ENCODE data around the gene SLC25A25.
"Not testable (repeated sequence)": the region's sequence is repeated elsewhere in the genome, so short reads cannot be mapped to it uniquely, and the experiment has no call there.

The SLC25A25 gene

GRCh38 chr9:128053560-128053959, 14.5 kb upstream of the SLC25A25 start:
- no peak for DNase-seq

GRCh38 chr9:128054087-128054486, 13.9 kb upstream of the SLC25A25 start:
- no peak for DNase-seq

- DNase-seq, result no peak
Observed at GRCh38 chr9:128055344-128056040, 12.5 kb upstream of the SLC25A25 start.

GRCh38 chr9:128056086-128056485, 11.9 kb upstream of the SLC25A25 start:
- no peak for DNase-seq

DNA sequence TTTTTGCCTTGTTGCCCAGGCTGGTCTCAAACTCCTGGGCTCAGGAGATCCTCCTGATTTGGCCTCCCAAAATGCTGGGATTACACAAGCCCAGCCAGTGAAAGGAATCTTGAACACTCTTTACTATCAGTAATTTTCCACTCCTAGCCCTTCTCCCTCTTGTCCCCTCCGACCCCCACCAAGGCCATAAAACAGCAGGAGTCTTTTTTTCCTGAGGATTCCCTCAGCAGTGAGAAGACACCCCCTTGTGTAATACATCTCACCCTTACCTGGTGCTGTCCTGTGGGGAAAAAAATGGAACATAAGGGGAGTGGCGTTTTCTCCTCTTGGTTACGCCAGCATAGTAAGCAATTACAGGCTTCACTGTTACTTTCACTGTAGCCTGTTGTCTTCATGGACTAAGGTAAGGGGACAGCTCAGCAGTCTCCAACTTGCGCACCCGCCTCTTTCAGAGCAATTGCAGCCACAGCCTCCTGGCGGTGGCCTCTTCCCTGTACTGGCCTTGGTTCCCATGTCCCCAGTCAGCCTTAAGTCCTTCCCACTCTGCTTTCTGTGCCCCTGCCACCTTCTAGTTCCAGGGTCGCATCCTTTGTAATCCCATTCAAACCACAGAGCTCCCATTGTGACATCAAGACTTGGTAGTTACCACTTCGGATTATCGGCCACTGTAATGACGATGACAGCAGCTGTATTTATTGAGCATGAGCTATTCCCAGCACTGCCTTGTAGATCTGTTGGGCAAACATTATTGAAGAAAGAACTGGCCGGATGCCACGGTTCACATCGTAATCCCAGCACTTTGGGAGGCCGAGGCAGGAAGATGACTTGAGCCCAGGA, 10.9 kb upstream of the SLC25A25 start:
- DNase-seq, result no peak

GRCh38 chr9:128057724-128058409, 10.2 kb upstream of the SLC25A25 start:
- no peak for DNase-seq

- no peak for DNase-seq
Observed at GRCh38 chr9:128059365-128059983, 8.6 kb upstream of the SLC25A25 start.

- DNase-seq, result no peak
Observed at GRCh38 chr9:128061275-128061960, 6.6 kb upstream of the SLC25A25 start.

GRCh38 chr9:128062279-128062678, 5.8 kb upstream of the SLC25A25 start:
- no peak for DNase-seq

- no peak for DNase-seq
Observed at GRCh38 chr9:128062846-128063831, 4.9 kb upstream of the SLC25A25 start.

- DNase-seq, result no peak
Observed at GRCh38 chr9:128065907-128066712, 1.9 kb upstream of the SLC25A25 start.

DNA sequence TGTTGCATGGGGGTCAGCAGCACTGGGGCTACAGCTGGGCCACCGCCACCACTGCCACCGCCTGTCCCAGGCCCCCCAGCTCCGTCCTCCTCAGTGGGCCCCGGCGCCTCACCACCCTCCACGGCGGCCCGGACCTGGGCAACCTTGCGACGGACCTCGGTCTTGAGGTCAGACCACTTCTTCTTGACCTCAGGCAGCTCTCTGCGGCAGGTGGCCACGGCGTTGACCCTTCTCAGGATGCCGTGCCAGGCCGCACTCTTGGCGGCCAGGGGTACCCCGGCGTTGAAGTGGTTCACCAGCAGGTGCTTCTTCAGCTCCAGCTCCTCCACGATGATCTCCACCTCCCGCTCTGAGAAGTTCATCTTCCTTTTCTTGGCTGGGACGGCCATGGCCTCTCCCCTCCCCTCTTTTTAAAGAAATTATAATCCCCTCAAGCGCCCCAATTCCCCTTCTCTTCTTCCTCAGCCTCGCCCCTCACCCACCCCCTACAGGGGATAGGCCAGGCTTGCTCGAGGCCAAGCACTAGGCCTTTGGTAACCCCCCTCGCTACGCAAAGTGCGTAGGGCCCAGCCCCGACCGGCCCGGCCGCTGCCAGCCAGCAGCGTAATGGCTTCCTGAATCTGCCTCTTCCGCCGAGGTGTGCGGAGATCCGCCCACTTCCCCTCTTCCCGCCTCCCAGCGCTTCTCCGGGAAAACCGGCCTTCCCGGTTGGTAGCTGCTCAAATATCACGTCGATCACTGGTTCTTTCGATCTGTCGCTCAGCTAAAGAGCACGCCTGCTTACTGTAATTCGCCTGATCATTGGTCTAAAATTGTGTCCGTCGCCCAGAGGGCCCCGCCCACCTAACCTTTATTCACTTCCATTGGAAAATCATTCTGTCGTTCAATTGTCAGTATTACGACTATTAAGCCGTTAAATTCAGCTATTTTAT, 1.1 kb upstream of the SLC25A25 start, which contains the start of gene NAIF1:
NAIF1 (minus strand) TSS at position 608 of the 932 bp plus-strand sequence; CDS start at position 389, 219 bp downstream.
- DNase-seq, result peak; percentile 92

DNA sequence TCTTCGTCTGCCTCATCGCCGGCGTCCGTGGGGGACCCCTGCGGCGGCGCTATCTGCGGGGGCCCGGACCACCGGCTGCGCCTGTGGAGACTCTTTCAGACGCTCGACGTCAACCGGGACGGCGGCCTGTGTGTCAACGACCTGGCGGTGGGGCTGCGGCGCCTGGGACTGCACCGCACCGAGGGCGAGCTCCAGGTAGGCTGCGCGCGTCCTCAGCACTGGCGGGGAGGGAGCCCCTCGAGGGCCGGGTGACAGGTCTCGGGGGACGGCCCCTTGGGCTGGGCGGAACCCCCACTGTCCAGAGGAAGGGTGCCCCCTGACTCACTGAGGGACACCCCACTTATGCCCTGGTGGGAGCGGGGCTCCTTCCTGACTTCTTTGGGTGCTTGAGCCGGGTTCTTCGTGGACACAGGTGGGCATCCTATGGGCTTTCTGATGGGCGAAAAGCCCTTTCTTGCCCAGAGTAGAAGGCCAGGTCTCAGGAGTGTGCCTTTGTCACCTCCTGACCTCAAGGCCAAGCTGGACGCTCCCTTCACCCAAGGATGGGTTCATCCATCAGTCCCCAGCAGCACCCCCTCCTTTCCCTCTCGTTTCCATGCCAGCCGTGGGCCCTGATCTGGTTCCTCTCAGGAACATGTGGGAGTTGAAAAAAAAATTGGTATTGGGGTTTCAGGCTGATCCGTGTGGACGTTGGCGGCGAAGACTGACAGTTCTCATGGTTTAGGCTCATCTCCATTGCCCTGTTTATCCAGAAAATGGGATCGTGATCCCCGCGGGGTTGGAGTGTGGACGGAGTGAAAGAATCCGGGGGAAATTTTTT, 564 bp downstream of the SLC25A25 start:
- DNase-seq, result peak; percentile 51

DNA sequence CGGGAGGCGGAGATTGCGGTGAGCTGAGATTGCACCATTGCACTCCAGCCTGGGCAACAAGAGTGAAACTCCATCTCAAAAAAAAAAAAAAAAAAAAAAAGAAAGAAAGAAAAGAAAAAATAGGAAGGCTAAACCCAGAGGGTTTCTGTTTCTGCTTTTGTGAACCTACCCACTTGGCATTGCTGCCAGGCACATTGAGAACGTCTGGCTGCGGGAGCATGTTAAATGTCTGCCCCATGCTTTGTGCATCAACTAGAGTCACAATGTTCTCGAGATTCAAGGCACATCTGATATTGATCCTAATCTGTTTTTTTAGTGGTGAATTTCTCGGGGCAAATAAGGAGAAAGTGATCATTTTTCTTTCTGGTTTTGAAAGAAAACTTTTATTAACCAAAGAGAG, 2.8 kb downstream of the SLC25A25 start:
- DNase-seq, result no peak

DNA sequence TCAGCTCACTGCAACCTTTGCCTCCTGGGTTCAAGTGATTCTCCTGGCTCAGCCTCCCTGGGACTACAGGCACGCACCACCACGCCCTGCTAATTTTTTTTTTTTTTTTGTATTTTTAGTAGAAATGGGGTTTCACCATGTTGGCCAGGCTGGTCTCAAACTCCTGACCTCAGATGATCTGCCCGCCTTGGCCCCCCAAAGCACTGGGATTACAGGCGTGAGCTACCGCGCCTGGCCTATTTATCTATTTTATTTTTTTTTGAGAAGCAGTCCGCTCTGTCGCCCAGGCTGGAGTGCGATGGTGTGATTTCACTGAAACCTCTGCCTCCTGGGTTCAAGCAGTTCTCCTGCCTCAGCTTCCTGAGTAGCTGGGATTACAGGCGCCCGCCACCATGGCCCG, 3.4 kb downstream of the SLC25A25 start:
- not testable (repeated sequence) for DNase-seq

- DNase-seq, result peak; percentile 40
Observed at GRCh38 chr9:128072144-128073021, 4.4 kb downstream of the SLC25A25 start.
